Thyroid gland (tissue), 4 donors: ENCODE data around the gene LAMTOR4. TPM values are rescaled to one million over a fixed set of nuclear protein-coding genes. Genes with fewer than 3 reads are reported as not detected.

ENCODE experiments used
- DNase-seq, 2 donors: peaks; one replicate each; pipeline ENCODE4 v3.0.0-alpha.2; 2019
- H3K27ac ChIP-seq, 3 donors: fragments of 200-600 bp; sonication (generic); 1 replicate in 2 of 3; 2 replicates in 1 of 3; pipeline ENCODE4 v1.5.1; 2016 to 2019; ENCODE audit warnings: mild to moderate bottlenecking in 1 of 3, moderate library complexity in 1 of 3
- H3K27me3 ChIP-seq: fragments of 200-600 bp; sonication (generic); one replicate; pipeline ENCODE4 v1.5.1; 2019
- H3K36me3 ChIP-seq, 2 donors: fragments of 200-600 bp; sonication (generic); one replicate each; pipeline ENCODE4 v1.5.1; 2016 to 2019
- H3K4me1 ChIP-seq, 2 donors: fragments of 200-600 bp; sonication (generic); one replicate each; pipeline ENCODE4 v1.5.1; 2017 to 2019
- H3K4me3 ChIP-seq, 3 donors: fragments of 200-600 bp; sonication (generic); replicated peaks in 1 of 3; 1 replicate in 2 of 3; 2 replicates in 1 of 3; pipeline ENCODE4 v1.5.1; 2016; ENCODE audit warnings: mild to moderate bottlenecking in 1 of 3
- H3K9me3 ChIP-seq: fragments of 200-600 bp; sonication (generic); one replicate; pipeline ENCODE4 v1.5.1; 2017
- POLR2A ChIP-seq, 2 donors: fragments of 450-650 bp; IDR thresholded peaks; one replicate each; pipeline ENCODE4 v1.6.1; 2017; ENCODE audit warnings: antibody characterized with exemption in 2 of 2, mild to moderate bottlenecking in 2 of 2, moderate library complexity in 1 of 2
- WGBS, 2 donors: methylation state at CpG; one replicate each; pipeline ENCODE4 v1.1.5; 2017; 5-methylcytosine and 5-hydroxymethylcytosine counted together
- intact Hi-C: fragments of 100-400 bp; cut with DNase I; formaldehyde crosslinking; loops from one replicate; pipeline ENCODE4 v1.15.1; 2023
- total RNA-seq, 4 donors: library from RNA; depleted of rRNA; stranded (reverse); fragments of >200 nt; gene quantifications; one replicate each; pipeline ENCODE4 v1.2.3, GENCODE V29; 2016
- TF ChIP-seq, protein P1 (sequence below), 6 experiments: fragments of 200-600 bp in 3 of 6; fragments of 450-650 bp in 3 of 6; sonication (generic) in 3 of 6; IDR thresholded peaks; one replicate each; pipeline ENCODE4 v1.5.1; 2016 to 2019; ENCODE audit warnings: antibody characterized with exemption in 6 of 6, mild to moderate bottlenecking in 2 of 6, inconsistent platforms in 1 of 6, moderate library complexity in 1 of 6

The LAMTOR4 gene
- total RNA-seq, 4 donors from 2014 or later, result 69.7 to 264 (median 204) TPM

DNA sequence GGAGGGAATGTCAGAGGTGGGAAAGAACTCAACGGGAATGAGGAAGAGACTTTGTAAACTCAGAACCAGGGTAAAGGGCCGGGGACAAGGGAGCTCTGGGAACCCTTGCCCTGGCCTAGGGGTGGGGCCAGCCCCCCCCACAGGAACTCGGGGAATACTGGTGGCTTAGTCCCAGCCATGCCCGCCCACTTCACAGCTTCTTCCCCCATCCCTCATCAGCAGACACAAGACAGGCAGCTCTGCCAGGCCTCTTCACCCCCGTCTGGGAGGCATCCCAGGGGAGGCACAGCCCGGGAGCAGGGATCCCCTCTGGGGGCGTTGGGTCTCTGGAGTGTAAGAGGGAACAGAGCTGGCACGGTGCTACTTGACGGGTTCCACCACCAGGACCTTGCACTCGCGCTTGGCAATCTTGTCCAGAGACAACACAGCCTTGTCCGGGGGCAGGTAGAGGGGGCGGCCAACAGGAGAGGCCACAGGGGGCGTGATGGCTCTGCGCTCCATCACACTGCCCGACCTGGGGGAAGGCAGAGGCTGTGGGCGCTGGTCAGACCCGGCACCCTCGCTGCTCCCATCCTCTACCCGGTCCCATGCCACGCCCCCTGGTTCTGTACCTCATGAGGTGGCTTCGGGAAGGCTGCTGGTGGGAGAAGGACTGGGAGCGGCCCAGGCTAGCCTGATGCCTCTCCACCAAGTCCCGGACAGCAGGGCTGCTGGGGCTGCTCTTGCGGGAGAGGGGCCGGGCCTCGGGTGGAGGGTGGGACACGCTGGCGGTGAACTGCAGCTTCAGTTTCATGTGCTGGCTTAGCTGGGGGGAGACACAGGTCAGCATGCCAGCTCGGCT, 6.2 kb downstream of the LAMTOR4 start:
- Histone ChIP-seq H3K36me3 (peaks cover 0 to 8% of the 10 kb centered on the region in 2 donors), H3K4me3 (no peak overlapping the region), H3K4me1 (peaks cover 13 to 15% of the 10 kb centered on the region in 2 donors), H3K9me3 (no peaks in the 10 kb centered on the region), H3K27ac (no peak overlapping the region), H3K27me3 (no peaks in the 10 kb centered on the region)
- TF ChIP-seq, protein P1, sequence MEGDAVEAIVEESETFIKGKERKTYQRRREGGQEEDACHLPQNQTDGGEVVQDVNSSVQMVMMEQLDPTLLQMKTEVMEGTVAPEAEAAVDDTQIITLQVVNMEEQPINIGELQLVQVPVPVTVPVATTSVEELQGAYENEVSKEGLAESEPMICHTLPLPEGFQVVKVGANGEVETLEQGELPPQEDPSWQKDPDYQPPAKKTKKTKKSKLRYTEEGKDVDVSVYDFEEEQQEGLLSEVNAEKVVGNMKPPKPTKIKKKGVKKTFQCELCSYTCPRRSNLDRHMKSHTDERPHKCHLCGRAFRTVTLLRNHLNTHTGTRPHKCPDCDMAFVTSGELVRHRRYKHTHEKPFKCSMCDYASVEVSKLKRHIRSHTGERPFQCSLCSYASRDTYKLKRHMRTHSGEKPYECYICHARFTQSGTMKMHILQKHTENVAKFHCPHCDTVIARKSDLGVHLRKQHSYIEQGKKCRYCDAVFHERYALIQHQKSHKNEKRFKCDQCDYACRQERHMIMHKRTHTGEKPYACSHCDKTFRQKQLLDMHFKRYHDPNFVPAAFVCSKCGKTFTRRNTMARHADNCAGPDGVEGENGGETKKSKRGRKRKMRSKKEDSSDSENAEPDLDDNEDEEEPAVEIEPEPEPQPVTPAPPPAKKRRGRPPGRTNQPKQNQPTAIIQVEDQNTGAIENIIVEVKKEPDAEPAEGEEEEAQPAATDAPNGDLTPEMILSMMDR (IDR thresholded peaks at IDR 0.05), result no peak
- TF ChIP-seq POLR2A (IDR thresholded peaks at IDR 0.05), result no peak
- DNase-seq, result no peak
- intact Hi-C loops, result no loop called here
- WGBS, 2 donors, result 58 to 74% methylated on average over 12 to 13 of the region's 30 CpGs

DNA sequence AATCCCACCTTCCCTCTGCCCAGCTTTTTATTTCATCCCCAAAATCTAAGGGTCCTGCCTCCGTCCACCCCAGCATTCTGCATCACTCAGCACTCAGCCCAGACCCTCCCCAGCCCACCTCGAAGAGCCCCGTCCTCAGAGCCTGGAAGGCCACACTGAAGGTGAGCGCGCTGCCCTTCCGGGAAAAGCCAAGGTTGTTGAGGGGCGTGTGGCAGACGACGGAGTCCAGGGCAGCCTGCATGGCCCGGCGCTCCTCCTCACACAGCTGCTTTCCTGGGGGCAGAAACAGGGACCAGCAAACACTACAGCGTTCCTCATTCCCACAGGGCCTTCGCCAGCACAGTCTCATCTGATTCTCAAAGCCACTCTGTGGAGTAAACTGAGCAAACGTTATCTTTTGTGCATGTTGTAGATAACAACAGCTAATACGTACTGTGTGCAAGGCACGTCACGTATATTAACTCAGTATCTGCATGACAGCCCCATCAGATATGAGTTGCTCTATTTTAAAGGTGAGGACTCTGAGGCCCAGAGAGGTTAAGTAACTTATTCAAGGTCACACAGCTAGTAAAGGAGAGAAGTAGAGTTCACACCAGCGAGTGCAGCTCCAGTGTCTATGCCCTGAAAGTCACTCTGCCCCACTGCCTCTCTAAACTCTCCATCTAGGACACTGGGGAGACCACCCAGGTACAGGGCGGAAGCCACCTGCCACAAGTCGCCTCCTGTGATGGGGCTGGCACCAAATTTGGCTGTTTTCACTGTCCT, 7.0 kb downstream of the LAMTOR4 start:
- Histone ChIP-seq H3K4me1 (peaks cover 13% of the 10 kb centered on the region in 2 donors), H3K4me3 (no peak overlapping the region), H3K27me3 (no peaks in the 10 kb centered on the region), H3K27ac (no peak overlapping the region), H3K36me3 (peaks cover 0 to 8% of the 10 kb centered on the region in 2 donors), H3K9me3 (no peaks in the 10 kb centered on the region)
- TF ChIP-seq POLR2A (IDR thresholded peaks at IDR 0.05), result no peak
- TF ChIP-seq, protein P1 (IDR thresholded peaks at IDR 0.05), result no peak
- 96 to 97% methylated on average over 18 to 20 of the region's 20 CpGs for WGBS, 2 donors
- no peak for DNase-seq
- intact Hi-C loops, result no loop called here

DNA sequence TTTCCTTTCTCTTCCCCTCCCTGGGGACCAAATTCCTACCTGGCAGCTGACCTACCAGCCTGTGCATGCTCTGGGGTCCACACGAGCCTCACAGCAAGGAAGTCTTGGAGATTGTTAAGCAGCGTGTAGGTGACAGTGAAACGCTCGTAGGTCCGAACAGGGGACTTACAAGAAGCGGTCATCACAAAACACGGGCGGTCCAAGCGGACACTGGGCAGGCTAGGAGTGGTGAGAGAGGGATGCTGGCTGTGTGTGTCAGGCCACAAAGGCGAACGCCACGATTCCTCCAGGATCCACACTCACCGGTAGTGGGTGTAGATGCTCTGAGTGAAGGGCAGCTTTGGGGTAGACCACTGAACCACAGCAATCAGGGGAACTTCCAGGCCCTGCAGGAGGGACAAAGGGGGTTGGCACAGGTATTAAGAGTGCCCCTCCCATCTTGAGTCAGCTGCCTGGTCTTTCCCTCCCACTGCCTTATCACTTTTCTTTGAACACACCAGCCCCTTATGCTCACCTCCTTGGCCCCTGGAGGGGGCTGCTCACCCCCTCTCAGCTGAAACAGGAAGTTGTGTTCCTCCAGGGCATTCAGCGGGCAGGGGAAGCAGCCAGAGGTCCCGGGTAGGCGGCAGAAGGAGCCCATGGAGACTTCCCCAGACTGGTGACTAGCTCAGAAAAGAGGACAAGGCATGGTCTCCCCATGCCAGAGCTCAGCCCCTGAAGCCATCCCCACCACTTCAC, 7.8 kb downstream of the LAMTOR4 start:
- no peak for DNase-seq
- Histone ChIP-seq H3K4me1 (peaks cover 13% of the 10 kb centered on the region in 2 donors), H3K4me3 (no peak overlapping the region), H3K27me3 (no peaks in the 10 kb centered on the region), H3K36me3 (peaks cover 0 to 8% of the 10 kb centered on the region in 2 donors), H3K27ac (no peak overlapping the region), H3K9me3 (no peaks in the 10 kb centered on the region)
- intact Hi-C loops, result no loop called here
- TF ChIP-seq POLR2A (IDR thresholded peaks at IDR 0.05), result no peak
- TF ChIP-seq, protein P1 (IDR thresholded peaks at IDR 0.05), result no peak
- 84 to 91% methylated on average over 16 of the region's 16 CpGs for WGBS, 2 donors

DNA sequence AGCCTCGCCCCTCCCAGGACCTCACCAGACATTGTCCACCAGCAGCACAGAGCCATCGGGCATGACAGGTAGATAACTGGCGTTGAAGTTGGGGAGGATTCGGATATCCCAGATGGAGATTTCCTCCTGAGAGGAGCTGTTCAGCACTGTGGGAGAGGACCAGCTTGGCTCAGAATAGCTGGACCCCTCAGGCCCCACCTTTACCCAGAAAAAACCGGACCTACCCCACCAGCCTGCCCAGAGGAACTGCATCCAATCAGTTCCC, 8.3 kb downstream of the LAMTOR4 start:
- no peak for DNase-seq
- peaks cover 0 to 8% of the 10 kb centered on the region in 2 donors for H3K36me3 ChIP-seq
- H3K4me1 ChIP-seq, result peaks cover 13% of the 10 kb centered on the region in 2 donors
- H3K9me3 ChIP-seq, result no peaks in the 10 kb centered on the region
- TF ChIP-seq, protein P1 (IDR thresholded peaks at IDR 0.05), result no peak
- TF ChIP-seq POLR2A (IDR thresholded peaks at IDR 0.05), result no peak
- no peak overlapping the region for H3K27ac ChIP-seq
- intact Hi-C loops, result no loop called here
- H3K4me3 ChIP-seq, result no peak overlapping the region
- no peaks in the 10 kb centered on the region for H3K27me3 ChIP-seq
- 81% methylated on average over 5 of the region's 5 CpGs; no CpG with 5 or more reads in 1 of the 2 donors for WGBS, 2 donors
